HG02970 (cell line): ENCODE measurements around the gene COLEC11.

Experiments used
- ATAC-seq: cut with Tn5 transposase; IDR thresholded peaks from one replicate; pipeline ENCODE4 v1.9.1; 2021; ENCODE audit warnings: mild to moderate bottlenecking, moderate library complexity, moderate number of reproducible peaks; ENCODE audit not compliant: unreplicated experiment, low FRiP score

Gene COLEC11

DNA sequence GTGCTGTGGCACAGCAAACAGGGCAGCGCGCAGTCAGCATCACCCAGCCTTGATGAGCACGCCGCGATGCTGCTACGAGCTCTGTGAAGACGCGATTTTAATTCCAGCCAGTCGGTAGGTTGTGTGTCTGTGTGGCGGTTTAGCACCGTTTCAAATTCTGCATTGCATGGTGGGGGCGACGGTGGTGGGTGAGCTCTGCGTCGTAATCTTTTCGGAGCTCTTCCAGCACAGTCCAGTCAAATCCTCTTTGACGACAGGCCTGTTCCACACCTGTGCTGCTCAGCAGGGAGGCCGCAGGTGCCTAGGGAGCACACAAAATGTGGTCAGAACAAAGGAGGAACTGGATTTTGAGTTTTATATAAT is 71.7 kb downstream of the COLEC11 start:
- no peak for ATAC-seq

DNA sequence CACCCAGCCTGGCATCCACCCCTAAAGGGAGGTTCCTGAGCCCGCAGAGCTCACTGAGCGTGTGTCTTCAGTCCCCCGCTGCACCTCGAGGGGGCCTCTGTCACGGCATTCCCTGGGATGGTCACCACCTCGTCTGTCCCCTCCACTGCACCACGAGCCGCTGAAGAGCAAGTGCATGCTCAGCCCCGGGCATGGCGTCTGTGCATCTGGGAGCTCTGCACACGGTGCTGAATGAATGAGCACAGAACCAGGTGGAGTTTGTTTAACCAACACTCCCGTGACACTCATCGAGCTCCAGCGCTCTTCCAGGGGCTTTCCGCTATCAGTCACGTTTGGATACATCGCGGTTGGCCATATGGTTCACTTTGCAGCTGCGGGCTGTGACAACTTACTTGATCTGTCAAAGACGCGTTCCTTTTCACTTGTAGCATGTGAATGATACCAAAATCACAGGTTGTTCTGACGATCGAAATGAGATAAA is 72.3 kb downstream of the COLEC11 start:
- ATAC-seq, result no peak

DNA sequence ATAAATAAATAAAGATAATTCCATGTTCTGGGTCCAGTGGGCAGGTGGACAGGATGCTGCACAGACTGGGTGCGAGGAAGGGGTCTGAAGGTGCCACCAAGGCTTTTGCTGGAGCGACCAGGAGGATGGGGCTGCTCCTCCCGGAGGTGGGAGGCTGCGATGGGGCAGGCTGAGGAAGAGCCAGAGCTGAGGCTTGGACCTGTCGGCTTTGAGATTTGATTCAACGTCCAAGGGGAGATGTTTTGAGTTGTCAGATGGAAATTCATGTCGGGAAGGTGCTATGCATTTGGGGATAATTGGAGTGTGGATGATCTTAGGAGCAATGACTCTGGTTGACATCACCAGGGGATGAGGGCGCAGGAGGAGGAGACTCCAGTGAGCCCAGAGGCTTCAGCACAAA is 74.7 kb downstream of the COLEC11 start:
- ATAC-seq, result no peak

DNA sequence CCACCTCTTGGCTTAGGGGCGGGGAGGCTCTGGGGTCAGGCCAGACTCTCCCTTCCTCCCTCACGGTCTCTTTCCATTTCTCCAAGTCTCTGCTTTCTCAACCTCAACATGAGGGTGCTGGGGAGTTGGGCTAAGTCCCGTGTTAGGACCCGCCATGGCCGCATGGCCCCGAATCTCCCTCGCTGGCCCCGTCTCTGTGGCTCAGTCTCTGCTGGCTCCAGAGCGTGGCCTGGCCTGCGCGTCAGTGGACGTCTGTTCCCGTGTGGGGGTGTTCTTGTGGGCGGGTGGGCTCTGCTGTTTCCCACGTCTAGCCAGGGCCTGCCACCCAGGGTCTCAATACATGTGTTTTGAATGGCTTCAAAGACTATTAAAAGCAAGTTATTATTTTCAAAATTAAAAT is 75.5 kb downstream of the COLEC11 start:
- ATAC-seq, result no peak

DNA sequence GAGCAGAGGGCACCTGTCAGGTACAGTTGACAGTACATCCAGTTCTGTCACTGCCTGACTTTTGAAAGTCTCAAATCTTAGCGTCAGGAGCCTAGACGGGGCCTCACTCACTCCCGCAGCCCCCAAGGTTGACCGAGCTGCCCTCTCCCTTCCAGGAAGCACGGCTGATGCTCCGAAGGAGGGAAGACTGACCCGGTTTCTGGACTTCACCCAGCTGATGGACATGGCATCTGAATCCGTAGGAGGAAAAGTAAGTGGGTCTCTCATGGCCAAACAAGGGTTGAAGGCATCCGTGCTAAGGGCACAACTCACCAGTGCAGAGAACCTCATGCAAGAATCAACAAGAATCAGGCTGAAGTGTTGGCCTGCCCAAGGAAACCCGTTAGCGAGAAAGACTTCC is 76.0 kb downstream of the COLEC11 start:
- ATAC-seq, result no peak

DNA sequence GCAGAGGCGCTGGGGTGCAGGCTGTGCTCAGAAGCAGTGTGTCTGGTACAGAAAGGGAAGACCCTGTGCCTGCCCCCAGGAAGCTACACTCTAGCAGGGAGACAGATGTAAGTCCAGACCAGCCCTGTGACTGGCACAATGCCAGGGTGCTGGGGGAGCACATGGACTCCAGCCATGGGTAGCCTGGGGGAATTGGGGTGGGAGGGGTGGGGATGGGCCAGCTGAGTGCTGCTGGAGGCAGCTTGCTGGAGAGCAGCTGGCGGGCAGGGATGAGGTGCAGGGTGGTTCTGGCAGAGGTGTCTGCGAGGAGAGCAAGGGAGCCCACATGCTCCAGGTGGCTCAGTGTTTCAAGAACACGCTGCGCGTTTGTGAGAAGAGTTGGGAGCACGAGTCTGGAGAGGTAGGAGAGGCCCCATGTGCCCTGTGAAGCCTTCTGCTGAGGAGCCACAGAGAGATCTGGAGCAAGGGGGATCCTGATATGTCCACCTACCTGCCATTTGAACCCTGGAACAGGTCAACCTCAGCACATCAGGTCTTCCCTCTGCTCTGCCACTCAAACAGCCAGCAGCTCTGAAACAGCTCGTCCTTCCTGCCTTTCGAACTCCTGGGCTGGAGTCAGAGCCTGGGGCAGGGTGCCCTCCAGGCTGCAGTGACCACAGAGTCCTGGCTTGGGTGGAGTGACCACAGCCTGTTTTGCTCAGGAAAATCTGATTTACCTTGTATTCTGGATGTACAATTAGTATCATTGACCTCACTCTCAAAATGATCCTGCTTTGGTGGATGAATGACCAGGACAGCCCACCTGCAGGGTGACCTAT is 78.2 kb downstream of the COLEC11 start:
- no peak for ATAC-seq

DNA sequence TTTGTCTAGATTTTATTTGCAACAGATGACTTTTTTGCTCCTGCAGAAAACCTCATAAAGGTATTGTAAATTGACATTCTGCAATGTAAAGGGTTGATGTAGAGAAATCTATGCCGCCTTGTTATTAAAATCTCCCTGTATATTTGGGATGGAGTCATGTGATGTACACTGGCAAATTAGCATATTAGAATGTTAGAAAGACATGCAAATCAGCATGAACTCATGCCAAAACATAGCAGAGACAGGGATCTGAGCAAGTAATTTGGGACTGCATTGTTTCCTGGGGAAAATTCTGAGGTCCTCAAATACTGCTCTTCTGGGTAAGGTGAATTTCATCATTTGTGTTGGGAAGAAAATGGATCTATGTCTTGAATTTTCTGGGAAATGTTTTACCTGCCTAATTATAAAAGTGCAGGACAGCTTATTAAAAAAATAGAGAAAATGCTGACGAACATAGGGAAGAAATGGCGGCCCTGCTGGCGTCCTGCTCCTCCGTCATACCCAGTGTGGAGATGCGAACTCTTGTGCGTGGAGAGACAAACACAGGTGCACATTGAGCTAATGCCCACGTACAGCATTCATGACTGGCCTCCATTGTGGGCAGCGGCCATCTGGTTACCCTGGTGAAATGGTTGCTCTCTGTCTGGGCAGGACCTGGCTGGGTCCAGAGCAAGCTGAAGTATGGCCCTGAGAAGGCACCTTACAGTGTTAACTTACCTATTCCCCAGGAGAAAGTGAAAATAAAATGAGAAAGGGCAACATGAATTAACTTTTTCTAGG is 79.3 kb downstream of the COLEC11 start:
- ATAC-seq, result no peak

DNA sequence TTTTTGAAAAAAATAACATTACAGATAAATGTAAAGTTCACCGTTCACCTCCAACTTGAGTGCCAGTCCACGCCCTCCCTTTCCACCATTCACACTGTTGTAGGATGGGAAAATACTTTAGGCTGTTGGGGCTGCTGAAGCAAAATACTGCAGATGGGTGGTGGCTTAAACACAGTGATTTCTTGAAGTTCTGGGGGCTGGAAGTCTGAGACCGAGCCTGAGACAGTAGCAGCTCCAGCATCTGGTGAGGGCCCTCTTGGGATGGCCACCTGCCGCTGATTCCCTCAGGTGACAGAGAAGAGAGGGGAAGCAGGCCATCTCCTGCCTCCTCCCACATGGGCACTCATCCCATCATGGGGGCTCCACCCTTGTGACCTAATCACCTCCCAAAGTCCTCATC is 80.8 kb downstream of the COLEC11 start:
- ATAC-seq, result no peak

DNA sequence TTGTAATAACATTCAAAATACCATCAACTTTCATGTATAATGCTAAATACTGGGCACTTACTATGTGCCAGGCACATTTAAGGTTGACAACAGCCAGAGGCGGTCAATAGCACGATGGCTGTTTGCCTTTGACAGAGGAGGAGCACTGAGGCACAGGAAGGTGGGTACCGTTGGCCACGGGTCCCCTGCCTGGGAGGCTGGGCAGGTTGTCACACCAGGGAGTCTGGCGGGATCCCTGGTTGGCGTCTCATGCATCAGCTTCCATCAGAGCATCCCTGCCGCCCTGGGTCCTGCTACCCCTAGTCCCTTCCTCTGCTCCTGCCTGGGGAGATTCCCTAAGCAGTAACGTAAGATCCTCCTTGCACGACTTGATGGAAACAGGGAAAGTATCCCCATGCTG is 82.5 kb downstream of the COLEC11 start:
- ATAC-seq, result no peak

DNA sequence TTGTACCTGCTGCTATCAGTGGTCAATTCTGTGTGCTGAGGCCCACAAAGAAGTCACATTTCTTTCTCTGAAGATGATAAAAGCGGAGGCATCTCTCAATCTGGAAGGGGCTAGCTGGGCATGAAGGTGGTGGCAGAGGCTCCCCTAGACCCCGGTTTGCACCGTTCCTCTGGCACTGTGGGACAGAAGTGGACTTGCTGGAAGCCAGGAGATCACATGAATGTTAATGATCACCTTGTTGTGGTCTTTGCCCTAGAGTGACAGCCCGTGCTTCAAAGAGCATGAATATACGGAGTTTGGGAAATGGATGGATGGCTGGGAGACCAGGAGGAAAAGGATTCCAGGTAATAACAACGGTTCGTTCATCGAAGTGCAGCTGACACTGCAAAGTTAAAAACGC is 83.3 kb downstream of the COLEC11 start:
- ATAC-seq, result no peak

DNA sequence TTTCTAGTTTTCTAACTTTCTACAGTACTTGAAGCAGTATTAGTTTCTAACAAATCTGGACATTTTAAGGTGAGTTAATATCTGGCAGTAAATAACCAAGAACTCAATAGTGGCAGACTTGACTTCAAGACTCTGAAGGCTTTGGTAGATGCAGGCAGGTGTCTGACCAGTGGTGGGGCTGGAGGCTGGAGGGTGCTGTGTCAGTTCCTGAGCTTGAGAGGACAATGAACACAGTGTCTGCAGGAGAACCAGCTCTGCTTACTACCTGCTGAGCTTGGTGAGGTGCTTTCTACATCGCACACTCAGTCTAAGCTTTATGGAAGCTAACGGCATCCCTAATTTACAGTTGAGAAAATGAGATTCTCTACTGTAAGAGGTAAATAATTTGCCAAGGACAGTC is 84.3 kb downstream of the COLEC11 start:
- no peak for ATAC-seq

DNA sequence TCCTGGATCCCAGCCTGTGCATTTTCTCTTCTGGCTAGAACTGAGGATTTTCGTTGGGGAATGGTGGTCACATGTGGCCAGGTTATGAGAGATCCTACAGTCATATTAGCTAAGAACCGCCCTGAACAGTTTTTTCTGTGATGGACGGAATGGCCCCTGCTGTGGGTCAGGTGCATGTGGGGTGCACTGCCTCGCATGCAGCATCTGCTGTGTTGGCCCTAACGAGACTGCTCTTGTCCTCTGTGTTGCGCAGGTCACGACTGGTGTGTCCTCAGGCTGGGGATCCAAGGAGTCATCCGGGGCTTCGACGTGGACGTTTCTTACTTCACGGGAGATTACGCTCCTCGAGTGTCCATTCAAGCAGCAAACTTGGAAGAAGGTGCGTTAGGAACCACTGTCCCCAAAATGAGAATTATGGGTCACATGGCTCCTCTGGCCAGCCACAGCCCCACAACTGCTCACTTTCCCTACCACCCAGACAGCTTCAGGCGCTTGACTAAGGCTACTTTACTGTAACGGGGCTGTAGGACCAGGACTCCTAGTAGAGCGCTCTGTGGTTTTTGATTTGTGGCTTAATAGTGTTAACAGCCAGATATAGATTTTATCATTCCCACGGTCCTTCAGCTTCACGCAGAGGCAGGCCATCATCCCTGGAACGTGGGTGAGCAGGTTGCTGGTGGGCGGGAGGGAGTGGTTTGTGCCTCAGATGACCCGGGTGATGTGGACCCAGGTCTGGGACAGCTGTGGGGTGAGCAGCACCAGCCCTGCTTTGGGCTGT is 84.9 kb downstream of the COLEC11 start:
- no peak for ATAC-seq

DNA sequence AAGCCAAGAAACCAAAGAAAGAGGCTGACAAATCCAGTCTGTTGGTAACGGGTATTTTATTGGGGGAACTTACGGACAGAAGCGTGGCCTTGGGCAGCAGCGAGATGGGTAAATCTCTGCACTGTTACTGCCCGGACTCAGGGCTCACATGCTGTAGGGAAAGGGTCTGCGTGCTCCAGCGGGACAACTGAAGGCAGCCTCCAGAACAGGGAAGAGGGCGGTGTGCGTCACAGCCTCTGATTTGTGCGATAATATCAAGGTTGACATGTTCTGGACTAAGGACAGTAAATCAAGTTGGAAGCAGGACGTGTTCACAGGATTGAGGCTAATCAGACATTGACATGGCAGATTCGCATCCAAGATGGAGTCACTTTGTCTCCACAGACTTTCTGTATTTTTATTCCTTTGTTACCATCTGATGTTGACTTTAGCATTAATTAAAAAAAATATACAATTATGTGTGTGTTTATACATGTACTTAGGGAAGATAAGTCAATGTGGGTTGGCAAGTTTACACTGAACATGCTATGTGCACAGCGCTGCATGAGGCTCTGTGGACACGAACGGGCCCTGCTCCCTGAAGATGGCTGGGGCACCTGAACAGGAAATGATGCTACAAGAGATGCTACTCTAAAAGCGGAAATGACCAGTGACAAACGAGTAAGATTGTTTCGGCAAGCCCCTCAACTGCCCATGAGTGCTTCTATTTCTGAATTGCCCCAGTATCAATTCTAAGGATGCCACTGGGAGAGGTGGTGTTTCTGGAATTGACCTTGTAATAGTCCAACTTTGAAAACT is 85.8 kb downstream of the COLEC11 start:
- no peak for ATAC-seq

DNA sequence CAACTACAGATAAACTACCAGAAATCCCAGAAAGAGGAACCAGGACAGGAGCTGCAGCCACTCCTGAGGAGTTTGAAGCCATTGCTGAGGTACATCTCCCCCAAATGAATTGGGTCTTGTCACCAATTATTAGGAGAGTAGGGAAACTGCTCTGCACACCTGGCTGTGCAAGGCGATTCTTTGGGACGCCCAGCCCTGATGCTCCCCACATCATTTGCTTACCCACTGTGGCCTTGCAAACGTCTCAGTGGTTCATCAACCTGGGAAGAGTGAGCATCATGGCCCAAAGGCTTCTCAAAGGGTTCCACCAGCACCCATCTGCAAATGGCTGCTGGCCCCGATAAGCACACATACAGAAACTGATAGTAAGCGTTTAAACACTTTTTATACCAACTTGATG is 86.7 kb downstream of the COLEC11 start:
- no peak for ATAC-seq

DNA sequence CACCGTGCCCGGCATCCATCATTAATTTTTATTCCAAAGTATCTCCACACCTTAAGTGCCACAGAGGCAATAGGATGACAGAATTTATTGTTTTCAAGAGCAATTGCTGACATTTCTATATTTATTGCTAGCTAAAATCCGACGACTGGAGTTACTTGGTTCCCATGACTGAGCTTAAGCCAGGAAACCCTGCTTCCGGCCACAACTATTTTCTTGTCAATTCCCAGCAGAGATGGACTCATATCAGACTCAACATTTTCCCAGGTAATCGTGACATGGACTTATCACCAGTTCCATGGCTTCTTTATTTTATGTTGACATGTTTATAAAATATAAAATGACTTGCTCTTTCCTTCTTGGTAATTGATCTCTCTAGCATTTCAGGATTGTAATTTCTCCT is 87.9 kb downstream of the COLEC11 start:
- no peak for ATAC-seq

DNA sequence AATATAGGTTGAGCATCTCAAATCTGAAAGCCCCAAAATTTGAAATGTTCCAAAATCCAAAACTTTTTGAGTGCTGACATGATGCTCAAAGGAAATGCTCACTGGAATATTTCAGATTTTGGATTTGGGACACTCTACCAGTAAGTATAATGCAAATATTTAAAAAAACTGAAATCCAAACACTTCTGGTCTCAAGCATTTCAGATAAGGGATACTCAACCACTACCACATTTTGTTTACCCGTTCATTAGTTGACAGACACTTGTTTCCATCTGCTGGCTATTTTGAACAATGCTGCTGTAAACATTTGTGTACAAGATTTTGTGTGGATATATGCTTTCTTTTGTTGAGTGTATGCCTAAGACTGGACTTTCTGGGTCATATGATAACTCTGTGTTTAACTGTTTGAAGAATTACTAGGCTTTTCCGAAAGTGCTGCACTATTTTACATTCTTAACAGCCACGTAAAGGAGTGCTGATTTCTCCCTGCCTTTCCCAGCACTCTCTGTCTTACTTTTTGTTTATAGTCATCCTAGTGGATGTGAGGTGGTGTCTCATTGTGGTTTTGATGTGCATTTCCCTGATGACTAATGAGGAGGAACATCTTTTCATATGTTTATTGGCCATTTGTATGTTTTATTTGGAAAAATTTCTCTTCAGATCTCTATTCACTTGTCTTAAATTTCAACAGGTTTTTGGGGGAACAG is 89.0 kb downstream of the COLEC11 start:
- ATAC-seq, result no peak

DNA sequence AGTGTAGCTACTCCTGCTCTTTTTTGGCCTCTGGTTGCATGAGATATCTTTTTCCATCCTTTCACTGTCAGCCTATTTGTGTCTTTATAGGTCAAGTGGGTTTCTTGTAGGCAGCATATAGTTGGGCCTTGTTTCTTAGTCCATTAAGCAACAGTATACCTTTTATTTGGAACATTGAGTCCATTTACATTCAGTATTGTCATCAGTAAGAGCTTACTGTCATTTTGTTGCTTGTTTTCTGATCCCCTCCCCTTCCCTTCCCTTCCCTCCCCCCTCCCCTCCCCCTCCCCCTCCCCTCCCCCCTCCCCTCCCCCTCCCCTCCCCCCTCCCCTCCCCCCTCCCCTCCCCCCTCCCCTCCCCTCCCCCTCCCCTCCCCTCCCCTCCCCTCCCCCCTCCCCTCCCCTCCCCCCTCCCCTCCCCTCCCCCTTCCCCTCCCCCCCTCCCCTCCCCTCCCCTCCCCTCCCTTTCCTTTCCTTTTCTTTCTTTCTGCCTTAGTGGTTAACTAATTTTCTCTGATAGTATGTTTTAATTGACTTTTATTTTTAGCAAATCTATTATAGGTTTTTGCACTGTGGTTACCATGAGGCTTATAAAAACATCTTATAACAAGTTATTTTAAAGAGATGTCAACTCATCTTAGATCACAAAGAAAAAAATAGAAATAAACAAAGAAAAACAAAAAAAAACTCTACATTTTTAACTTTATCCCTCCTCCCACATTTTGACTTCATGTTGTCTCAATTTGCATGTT is 95.3 kb downstream of the COLEC11 start:
- ATAC-seq, result no peak

DNA sequence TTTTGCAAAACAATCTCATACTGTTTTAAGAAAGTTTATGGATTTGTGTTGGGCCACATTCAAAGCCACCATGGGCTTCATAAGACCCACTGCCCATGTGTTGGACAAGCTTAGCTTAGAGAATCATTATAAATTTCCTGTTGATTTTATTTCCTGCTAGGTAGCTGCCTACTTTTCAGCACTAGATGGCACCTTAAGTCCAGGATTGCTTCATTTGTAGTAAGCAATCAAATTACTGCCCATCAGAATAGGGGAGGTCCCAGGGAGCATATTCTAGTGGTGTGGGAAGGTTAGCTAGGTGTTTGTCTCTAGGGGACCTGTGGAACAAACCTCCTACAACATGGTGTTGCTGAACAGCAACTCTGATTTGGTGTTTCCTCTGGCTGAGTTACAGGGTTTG is 97.5 kb downstream of the COLEC11 start:
- no peak for ATAC-seq
